ENCODE measurements around the gene INHBE.

DNA sequence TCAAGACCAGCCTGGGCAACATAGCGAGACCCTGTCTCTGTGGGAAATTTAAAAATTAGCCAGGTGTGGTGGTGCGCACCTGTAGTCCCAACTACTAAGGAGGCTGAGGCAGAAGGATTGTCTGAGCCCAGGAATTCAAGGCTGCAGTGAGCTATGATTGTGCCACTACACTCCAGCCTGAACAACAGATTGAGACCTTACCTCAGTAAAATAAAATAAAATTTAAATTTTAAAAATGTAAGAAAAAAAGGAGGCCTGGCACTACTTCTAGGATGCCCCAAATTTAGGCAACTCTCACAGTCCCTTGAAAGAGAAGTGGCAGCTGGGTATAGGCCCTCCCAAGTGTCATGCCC, 918 bp upstream of the INHBE start:
- no peak for TF ChIP-seq EP300 (IDR thresholded peaks at IDR 0.05)
- no peak for TF ChIP-seq CTCF (IDR thresholded peaks at IDR 0.05)
